NT2/D1 (cell line): ENCODE results near the gene VWC2L.

ENCODE experiments used
- DNase-seq: peaks from one replicate; pipeline ENCODE4 v3.0.0-alpha.2; 2011; ENCODE audit warnings: low read depth, low spot score
- H3K27me3 ChIP-seq: 2 replicates; pipeline ENCODE4 v1.6.0; 2011; ENCODE audit warnings: mild to moderate bottlenecking; ENCODE audit not compliant: insufficient read length, insufficient read depth
- H3K36me3 ChIP-seq: 2 replicates; pipeline ENCODE4 v1.6.1; 2011; ENCODE audit warnings: mild to moderate bottlenecking, low read length, mixed read lengths; ENCODE audit not compliant: insufficient read depth, insufficient read length
- H3K4me1 ChIP-seq: 2 replicates; pipeline ENCODE4 v1.5.1; 2011; ENCODE audit not compliant: insufficient read depth, insufficient read length
- H3K4me3 ChIP-seq: 2 replicates; pipeline ENCODE4 v1.5.1; 2011; ENCODE audit warnings: low read depth; ENCODE audit not compliant: insufficient read length
- H3K9ac ChIP-seq: 2 replicates; pipeline ENCODE4 v1.6.0; 2011; ENCODE audit warnings: low read depth; ENCODE audit not compliant: insufficient read length
- H3K9me3 ChIP-seq: 2 replicates; pipeline ENCODE4 v1.5.1; 2011; ENCODE audit warnings: mild to moderate bottlenecking, low read length; ENCODE audit not compliant: insufficient read depth
- SUZ12 ChIP-seq: IDR thresholded peaks from 2 replicates; pipeline ENCODE4 v1.6.1; 2011; ENCODE audit not compliant: insufficient read length, insufficient read depth; ENCODE audit errors: extremely low read depth
- YY1 ChIP-seq: IDR thresholded peaks from 2 replicates; pipeline ENCODE4 v1.6.1; 2011; ENCODE audit not compliant: insufficient read length, insufficient read depth
- ZNF274 ChIP-seq: IDR thresholded peaks from 2 replicates; pipeline ENCODE4 v1.6.1; 2011; ENCODE audit warnings: mild to moderate bottlenecking, low read depth, low read length

The VWC2L gene

DNA sequence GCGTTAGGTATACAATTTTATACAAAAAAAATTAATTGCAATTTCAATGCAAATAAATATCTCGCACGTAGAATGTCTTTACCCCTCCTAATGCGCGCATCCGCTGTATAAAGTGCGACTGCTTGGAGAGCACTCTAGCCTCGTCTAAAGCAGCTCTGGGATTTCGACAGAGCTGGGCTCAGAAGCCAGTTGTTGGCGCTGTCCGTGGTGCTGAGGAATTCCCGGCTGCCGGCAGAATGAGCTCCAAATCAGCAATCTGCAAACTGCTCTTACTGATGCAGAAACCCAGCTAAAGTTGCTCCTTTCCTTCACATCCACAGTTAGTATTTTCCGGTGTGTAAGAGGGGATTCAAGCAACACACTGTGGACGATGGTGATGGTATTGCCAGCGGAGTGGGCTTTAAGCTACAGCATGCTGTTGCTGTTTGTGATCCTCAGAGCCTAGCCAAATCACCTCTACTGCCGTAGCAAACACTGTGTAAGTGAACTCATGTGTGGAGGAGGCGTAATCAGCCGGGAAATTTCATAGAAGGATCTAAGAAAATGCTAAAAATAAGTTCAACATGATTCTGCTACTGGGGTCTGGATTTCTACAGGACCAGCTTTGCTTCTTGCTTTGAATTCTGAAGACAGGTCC is at the start of gene VWC2L:
Gene VWC2L (plus strand): TSS at position 137 of the 637 bp plus-strand sequence. CDS start 3,140 bp downstream, outside the sequence.
- Histone ChIP-seq H3K9me3 (no peaks in the 10 kb centered on the region), H3K27me3 (peaks cover 3% of the 10 kb centered on the region), H3K9ac (no peak within 1 kb of the TSS), H3K4me3 (no peak within 1 kb of the TSS), H3K4me1 (no peaks in the 10 kb centered on the region), H3K36me3 (no peaks in the 10 kb centered on the region)
- peak; percentile 86 for DNase-seq
- TF ChIP-seq SUZ12 (no peak), ZNF274 (no peak), YY1 (no peak)

DNA sequence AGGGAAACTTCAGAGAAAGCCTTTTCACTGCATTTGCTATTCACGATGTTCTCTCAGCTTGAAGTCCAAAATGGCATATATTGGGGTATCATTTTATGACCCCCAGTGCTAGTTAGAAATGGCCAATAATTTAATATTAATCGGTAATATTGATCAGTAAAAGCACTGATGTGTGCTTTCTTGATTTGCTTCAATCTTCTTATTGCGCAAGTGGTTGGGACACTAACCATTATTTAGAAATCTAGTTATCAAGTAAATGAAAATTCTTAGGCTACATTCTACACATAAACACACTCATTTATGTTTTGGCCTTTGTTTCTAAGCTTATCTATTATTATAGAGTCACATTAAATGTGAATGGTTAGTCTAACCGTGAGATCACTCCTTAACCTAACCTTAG is 49.7 kb upstream of the VWC2L start:
- no peak for TF ChIP-seq SUZ12
- no peak for TF ChIP-seq ZNF274
- TF ChIP-seq YY1, result no peak
- Histone ChIP-seq H3K9ac (no peak overlapping the region), H3K4me1 (no peaks in the 10 kb centered on the region), H3K27me3 (no peaks in the 10 kb centered on the region), H3K4me3 (no peak overlapping the region), H3K36me3 (no peaks in the 10 kb centered on the region), H3K9me3 (peaks cover 13% of the 10 kb centered on the region)
- DNase-seq, result no peak

DNA sequence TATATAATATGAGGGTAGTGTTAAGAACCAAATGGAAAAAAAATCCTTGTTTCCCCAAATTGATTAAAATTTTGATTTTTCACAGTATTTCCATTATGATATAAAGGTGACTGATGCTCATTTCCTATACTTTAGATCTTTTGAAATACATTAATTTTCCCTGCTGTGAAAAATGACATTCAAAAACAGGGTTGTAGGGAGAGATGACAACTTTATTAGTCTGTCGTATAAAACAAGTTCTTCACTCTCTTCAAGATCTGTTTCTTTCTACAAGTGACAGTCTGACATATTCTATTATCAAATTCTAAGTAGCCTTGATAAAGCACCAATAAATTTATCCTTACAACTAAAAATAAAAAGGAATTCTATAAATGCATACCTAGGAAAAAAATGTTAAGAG is 45.3 kb upstream of the VWC2L start:
- Histone ChIP-seq H3K36me3 (no peaks in the 10 kb centered on the region), H3K27me3 (no peaks in the 10 kb centered on the region), H3K9me3 (no peaks in the 10 kb centered on the region), H3K4me3 (no peak overlapping the region), H3K4me1 (no peaks in the 10 kb centered on the region), H3K9ac (no peak overlapping the region)
- no peak for DNase-seq
- no peak for TF ChIP-seq YY1
- no peak for TF ChIP-seq SUZ12
- no peak for TF ChIP-seq ZNF274

- no peaks in the 10 kb centered on the region for H3K36me3 ChIP-seq
- no peaks in the 10 kb centered on the region for H3K4me1 ChIP-seq
- DNase-seq, result no peak
- no peak overlapping the region for H3K9ac ChIP-seq
- TF ChIP-seq ZNF274 (no peak), SUZ12 (no peak), YY1 (no peak)
- no peaks in the 10 kb centered on the region for H3K9me3 ChIP-seq
- no peak overlapping the region for H3K4me3 ChIP-seq
- H3K27me3 ChIP-seq, result no peaks in the 10 kb centered on the region
These were observed 43.7 kb upstream of the VWC2L start for GRCh38 chr2:214367171-214367570.

DNA sequence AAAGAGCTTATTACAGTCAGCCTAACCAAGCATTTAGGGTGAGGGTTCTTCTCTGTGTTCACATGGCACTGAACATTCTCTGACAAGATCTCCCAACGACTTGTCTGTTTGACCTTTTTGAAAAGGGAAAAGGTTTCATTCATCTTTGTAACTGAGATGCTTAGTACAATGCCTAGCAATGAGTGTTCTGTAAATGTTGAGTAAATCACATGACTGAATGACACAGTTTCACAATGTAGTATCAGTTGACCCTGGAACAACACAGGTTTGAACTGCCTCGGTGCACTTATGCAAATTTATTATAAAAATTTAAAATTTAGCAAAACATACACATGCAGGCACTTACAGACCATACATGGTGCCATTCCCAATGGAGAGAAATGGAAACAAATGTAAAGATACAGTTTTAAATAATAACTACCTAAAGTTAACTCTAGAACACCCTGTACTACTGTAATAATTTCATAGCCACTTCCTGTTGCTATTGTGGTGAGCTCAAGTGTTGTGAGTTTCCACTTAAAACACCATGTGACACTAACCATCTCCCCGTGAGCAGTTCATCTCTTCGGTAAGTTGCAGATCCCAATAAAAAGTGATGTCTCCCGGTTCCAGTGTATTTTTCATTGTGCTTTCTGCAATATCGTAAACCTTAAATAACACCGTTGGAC is 34.1 kb upstream of the VWC2L start:
- no peak for DNase-seq
- H3K4me1 ChIP-seq, result no peaks in the 10 kb centered on the region
- TF ChIP-seq SUZ12 (no peak), YY1 (no peak), ZNF274 (no peak)
- H3K9me3 ChIP-seq, result no peaks in the 10 kb centered on the region
- H3K27me3 ChIP-seq, result no peaks in the 10 kb centered on the region
- H3K9ac ChIP-seq, result no peak overlapping the region
- no peak overlapping the region for H3K4me3 ChIP-seq
- H3K36me3 ChIP-seq, result no peaks in the 10 kb centered on the region

GRCh38 chr2:214377286-214377624 is 33.6 kb upstream of the VWC2L start:
- no peak for DNase-seq
- H3K4me3 ChIP-seq, result no peak overlapping the region
- no peaks in the 10 kb centered on the region for H3K27me3 ChIP-seq
- no peak for TF ChIP-seq SUZ12
- no peaks in the 10 kb centered on the region for H3K9me3 ChIP-seq
- H3K9ac ChIP-seq, result no peak overlapping the region
- H3K4me1 ChIP-seq, result no peaks in the 10 kb centered on the region
- H3K36me3 ChIP-seq, result no peaks in the 10 kb centered on the region

DNA sequence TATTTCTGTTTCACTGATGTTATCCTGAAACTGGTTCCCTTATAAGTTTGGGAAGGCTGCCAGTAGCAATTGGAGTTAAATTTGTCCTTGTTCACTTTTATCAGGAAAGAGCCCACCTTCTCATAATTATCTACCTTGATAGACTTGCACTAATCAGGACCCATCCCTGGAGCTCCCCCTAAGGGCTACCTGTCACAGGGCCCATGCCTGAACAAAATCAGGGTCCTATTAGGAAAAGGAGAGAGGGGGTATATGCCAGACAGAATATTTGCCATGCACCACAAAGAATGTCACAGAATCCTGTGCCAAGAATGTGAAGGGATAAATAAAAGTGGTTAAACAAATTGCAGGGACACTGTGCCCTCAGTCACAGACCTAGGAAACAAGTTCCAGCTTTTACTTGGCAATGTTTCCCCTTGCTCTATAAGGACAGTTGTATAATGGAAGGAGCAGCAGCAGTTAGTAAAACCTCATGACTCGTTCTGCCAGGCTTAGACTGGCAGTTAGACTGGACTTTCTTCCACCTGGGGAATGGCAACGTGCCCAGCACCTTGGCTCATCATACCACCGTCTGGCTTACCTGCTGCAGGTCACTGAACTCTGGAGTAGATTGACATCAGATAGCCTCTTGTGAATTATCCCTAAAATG is 32.3 kb upstream of the VWC2L start:
- Histone ChIP-seq H3K27me3 (no peaks in the 10 kb centered on the region), H3K4me3 (no peak overlapping the region), H3K4me1 (no peaks in the 10 kb centered on the region), H3K9me3 (no peaks in the 10 kb centered on the region), H3K9ac (no peak overlapping the region), H3K36me3 (no peaks in the 10 kb centered on the region)
- no peak for DNase-seq
- TF ChIP-seq ZNF274 (no peak), SUZ12 (no peak), YY1 (no peak)
